ENCODE measurements around the gene KIF25. TPM values are rescaled to one million over a fixed set of nuclear protein-coding genes. Genes with fewer than 3 reads are reported as not detected.

The KIF25 gene
- total and polyA plus RNA-seq, 4 donors: 0.72 to 0.79 TPM; not detected in 2

DNA sequence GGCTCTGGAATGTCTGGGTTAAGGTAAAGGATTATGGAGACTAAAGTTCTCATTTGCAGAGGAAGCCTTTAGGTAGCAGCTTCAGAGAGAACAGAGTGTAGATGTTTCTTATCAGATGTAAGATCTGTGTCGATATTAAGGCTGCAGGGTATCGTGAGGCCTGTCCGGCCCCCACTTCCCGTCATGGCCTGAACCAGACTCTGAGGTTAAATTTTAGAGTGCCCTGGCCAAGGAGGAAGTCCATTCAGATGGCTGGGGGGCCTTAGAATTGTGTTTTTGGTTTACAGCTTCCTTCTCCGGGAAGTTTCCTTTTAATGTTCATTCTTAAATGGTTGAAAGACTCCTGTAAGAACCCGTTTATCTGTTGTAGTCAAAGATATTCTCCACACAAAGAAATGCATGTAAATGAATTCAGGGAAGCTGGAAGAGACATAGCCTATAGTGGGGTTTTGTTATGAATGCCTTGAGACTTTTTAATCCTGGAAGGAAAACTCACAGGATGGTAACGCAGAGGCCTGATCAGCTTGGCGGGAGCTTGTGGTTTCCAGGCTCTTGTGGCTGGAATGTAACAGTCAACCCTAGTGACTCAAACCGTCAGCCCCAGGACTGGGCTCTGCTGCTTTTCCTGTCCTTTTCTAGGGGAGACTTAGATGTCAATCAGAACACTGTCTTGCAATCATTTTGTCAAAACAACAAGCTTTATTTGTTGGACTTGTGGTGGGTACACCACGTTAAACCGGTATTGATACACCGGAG, 34.7 kb downstream of the KIF25 start:
- Histone ChIP-seq H3K36me3 (ENCODE audit: control insufficient read depth in 1 of 2, insufficient read depth in 2 of 2, low read length in 1 of 2) (no peaks in the 10 kb centered on the region), H3K4me3 (ENCODE audit: low read length in 2 of 2) (no peak overlapping the region), H3K27me3 (ENCODE audit: control insufficient read depth in 1 of 2, insufficient read depth in 2 of 2, low read length in 1 of 2) (no peaks in the 10 kb centered on the region), H3K27ac (ENCODE audit: low read depth in 1 of 2, low read length in 2 of 2) (no peak overlapping the region), H3K4me1 (ENCODE audit: control insufficient read depth in 1 of 2, insufficient read depth in 2 of 2, low read length in 2 of 2) (no peaks in the 10 kb centered on the region), H3K9me3 (ENCODE audit: control insufficient read depth, low read length) (no peaks in the 10 kb centered on the region)
- ATAC-seq (ENCODE audit: low FRiP score) (peak; percentile 53), DNase-seq (no peak)
- intact Hi-C loops (cut with DNase I): no loop called here
- WGBS, 2 donors: 73 to 74% methylated on average over 12 of the region's 12 CpGs

DNA sequence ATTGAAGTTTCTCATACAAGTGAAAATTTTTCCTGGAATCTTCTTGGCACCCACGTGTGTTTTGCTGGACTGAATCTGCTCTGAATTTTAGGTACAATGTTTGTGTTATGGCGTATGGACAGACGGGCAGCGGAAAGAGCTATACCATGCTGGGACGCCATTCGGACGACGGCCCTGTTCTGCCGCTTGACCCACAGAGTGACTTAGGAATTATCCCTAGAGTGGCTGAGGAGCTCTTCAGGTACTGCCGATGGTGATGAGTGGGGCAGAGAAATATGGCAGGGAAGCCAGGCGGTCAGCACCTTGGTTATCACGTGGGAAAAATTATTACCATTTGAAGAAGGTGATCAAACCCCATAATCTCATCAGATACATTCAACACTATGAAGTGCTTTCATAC, 36.3 kb downstream of the KIF25 start:
- Histone ChIP-seq H3K36me3 (ENCODE audit: control insufficient read depth in 1 of 2, insufficient read depth in 2 of 2, low read length in 1 of 2) (no peaks in the 10 kb centered on the region), H3K4me3 (ENCODE audit: low read length in 2 of 2) (no peak overlapping the region), H3K9me3 (ENCODE audit: control insufficient read depth, low read length) (peaks cover 2% of the 10 kb centered on the region), H3K27ac (ENCODE audit: low read depth in 1 of 2, low read length in 2 of 2) (no peak overlapping the region), H3K27me3 (ENCODE audit: control insufficient read depth in 1 of 2, insufficient read depth in 2 of 2, low read length in 1 of 2) (no peaks in the 10 kb centered on the region), H3K4me1 (ENCODE audit: control insufficient read depth in 1 of 2, insufficient read depth in 2 of 2, low read length in 2 of 2) (no peaks in the 10 kb centered on the region)
- intact Hi-C loops (cut with DNase I): no loop called here
- ATAC-seq (ENCODE audit: low FRiP score) (no peak), DNase-seq (no peak)
- 92 to 93% methylated on average over 12 of the region's 12 CpGs for WGBS, 2 donors

DNA sequence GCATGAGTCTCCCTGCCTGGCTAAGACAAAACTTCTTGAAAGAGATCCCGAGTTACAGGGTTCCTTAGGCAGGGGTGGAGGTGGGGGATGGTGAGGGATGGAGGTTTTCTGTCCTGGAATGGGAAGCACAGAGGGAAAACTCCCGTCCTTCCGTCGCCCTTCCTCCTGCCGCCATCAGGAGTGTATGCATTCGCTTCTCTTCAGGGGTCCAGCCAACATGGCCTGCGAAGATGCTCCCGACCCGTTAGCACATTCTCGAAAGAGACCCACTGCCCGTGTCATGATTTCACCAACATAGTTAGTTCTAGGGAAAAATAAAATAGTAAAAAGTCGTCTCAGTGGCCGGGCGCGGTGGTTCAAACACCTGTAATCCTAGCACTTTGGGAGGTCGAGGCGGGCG, 37.1 kb downstream of the KIF25 start:
- Histone ChIP-seq H3K4me3 (ENCODE audit: low read length in 2 of 2) (no peak overlapping the region), H3K36me3 (ENCODE audit: control insufficient read depth in 1 of 2, insufficient read depth in 2 of 2, low read length in 1 of 2) (no peaks in the 10 kb centered on the region), H3K27ac (ENCODE audit: low read depth in 1 of 2, low read length in 2 of 2) (no peak overlapping the region), H3K4me1 (ENCODE audit: control insufficient read depth in 1 of 2, insufficient read depth in 2 of 2, low read length in 2 of 2) (no peaks in the 10 kb centered on the region), H3K27me3 (ENCODE audit: control insufficient read depth in 1 of 2, insufficient read depth in 2 of 2, low read length in 1 of 2) (no peaks in the 10 kb centered on the region), H3K9me3 (ENCODE audit: control insufficient read depth, low read length) (peaks cover 4% of the 10 kb centered on the region)
- WGBS, 2 donors: 93 to 94% methylated on average over 18 of the region's 18 CpGs
- intact Hi-C loops (cut with DNase I): no loop called here
- no peak for ATAC-seq (ENCODE audit: low FRiP score)
- no peak for DNase-seq

DNA sequence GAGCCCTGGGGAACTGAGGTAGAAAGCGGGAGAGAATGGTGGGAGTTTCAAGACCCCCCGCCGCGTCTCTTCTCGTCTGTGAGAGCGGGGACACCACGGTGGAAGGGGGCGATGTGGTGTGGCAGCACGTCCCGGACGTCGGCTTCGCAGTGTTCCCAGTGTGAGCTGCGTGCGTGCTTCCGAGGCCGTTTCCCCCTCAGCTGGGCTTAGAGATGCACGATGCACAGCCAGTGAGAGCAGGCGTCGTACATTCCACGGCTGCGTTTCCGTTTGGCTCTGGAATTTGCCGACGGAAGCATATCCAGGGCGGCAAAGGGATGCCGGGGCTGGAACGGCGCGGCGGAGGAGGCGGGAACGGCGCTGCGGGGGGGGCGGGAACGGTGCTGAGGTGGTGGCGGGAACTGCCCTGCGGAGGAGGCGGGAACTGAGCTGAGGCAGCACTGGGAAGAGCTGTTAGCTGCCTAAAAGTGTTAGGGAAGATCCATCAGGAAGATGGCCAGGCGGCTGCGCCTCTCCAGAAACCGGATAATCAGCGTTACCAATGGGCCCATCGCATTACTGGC, 37.7 kb downstream of the KIF25 start:
- intact Hi-C loops (cut with DNase I): no loop called here
- Histone ChIP-seq H3K4me3 (ENCODE audit: low read length in 2 of 2) (peak overlapping the region in 1 of 2 donors; percentile 18), H3K9me3 (ENCODE audit: control insufficient read depth, low read length) (peaks cover 7% of the 10 kb centered on the region), H3K36me3 (ENCODE audit: control insufficient read depth in 1 of 2, insufficient read depth in 2 of 2, low read length in 1 of 2) (no peaks in the 10 kb centered on the region), H3K4me1 (ENCODE audit: control insufficient read depth in 1 of 2, insufficient read depth in 2 of 2, low read length in 2 of 2) (no peaks in the 10 kb centered on the region), H3K27ac (ENCODE audit: low read depth in 1 of 2, low read length in 2 of 2) (no peak overlapping the region), H3K27me3 (ENCODE audit: control insufficient read depth in 1 of 2, insufficient read depth in 2 of 2, low read length in 1 of 2) (no peaks in the 10 kb centered on the region)
- peak; percentile 82 to 86 for DNase-seq
- WGBS, 2 donors: 8 to 26% methylated on average over 37 to 45 of the region's 45 CpGs
- peak; percentile 39 for ATAC-seq (ENCODE audit: low FRiP score)

DNA sequence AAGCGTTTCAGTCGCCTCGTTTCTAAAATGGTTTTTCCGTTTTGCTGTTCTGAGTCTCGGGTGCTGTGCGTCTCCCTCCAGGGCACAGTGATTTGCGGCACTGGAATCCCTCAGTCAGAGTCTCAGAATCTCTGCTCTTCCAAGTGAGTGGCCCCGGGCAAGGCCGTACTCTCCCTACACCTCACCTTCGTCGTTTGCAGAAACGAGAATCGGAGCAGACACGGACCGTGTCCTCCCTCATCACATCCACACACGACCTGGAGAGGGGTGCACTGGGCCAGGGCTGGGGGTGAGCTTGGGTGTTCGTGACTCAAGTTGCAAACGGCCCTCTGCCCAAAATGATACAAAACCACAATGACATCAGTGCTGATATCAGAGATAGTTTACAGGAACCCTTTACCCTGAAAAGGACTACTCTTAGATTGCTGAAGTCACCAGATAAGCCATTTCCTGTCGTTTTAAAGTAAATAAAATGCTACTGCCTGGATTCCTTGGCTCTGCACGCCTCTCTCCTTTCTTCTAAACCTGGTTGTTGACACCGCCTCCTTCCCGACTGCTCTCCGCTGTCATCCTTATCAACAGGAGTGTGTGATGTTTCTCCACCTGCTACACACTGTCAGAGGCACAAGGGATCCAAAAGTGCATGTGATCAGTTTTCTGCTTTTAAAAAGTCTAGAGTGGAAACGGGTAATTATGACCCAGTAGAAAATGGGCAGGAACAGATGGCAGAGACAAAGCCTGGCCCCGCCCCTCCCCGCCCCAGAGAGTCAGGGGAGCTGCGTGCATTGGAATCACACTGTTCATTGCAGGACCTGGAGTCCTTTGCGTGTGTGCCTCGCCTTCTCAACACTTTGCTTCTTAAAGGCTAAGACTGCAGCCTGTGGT, 38.4 kb downstream of the KIF25 start:
- H3K4me1 ChIP-seq (ENCODE audit: control insufficient read depth in 1 of 2, insufficient read depth in 2 of 2, low read length in 2 of 2): no peaks in the 10 kb centered on the region
- DNase-seq: no peak
- peak overlapping the region in 1 of 2 donors; percentile 18 for H3K4me3 ChIP-seq (ENCODE audit: low read length in 2 of 2)
- peaks cover 9% of the 10 kb centered on the region for H3K9me3 ChIP-seq (ENCODE audit: control insufficient read depth, low read length)
- no peak overlapping the region for H3K27ac ChIP-seq (ENCODE audit: low read depth in 1 of 2, low read length in 2 of 2)
- no peaks in the 10 kb centered on the region for H3K36me3 ChIP-seq (ENCODE audit: control insufficient read depth in 1 of 2, insufficient read depth in 2 of 2, low read length in 1 of 2)
- intact Hi-C loops (cut with DNase I): no loop called here
- WGBS, 2 donors: 32 to 43% methylated on average over 29 of the region's 29 CpGs
- H3K27me3 ChIP-seq (ENCODE audit: control insufficient read depth in 1 of 2, insufficient read depth in 2 of 2, low read length in 1 of 2): no peaks in the 10 kb centered on the region
- no peak for ATAC-seq (ENCODE audit: low FRiP score)

DNA sequence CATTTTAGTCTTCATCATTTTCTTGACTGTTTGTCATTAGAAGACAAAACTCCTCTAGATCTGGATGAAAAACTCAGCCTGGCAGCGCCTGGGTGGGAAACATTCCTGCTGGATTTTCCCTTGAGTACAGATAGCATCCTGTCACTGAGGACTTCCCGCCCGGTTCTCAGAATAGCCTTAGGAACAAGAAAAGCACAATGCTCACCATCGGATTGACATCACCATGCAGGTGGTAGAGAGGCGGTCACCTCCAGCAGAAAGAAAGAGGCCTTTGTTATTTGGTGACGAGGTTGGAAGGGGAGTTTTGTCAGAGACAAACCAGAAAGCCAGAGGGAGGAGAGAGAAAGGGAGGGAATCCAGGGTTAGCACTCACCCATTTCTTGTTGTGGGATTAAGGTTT, 39.8 kb downstream of the KIF25 start:
- Histone ChIP-seq H3K36me3 (ENCODE audit: control insufficient read depth in 1 of 2, insufficient read depth in 2 of 2, low read length in 1 of 2) (no peaks in the 10 kb centered on the region), H3K27ac (ENCODE audit: low read depth in 1 of 2, low read length in 2 of 2) (no peak overlapping the region), H3K9me3 (ENCODE audit: control insufficient read depth, low read length) (peaks cover 11% of the 10 kb centered on the region), H3K4me3 (ENCODE audit: low read length in 2 of 2) (no peak overlapping the region), H3K4me1 (ENCODE audit: control insufficient read depth in 1 of 2, insufficient read depth in 2 of 2, low read length in 2 of 2) (no peaks in the 10 kb centered on the region), H3K27me3 (ENCODE audit: control insufficient read depth in 1 of 2, insufficient read depth in 2 of 2, low read length in 1 of 2) (no peaks in the 10 kb centered on the region)
- ATAC-seq (ENCODE audit: low FRiP score) (no peak), DNase-seq (no peak)
- intact Hi-C loops (cut with DNase I): no loop called here
- 84 to 89% methylated on average over 6 of the region's 6 CpGs for WGBS, 2 donors

DNA sequence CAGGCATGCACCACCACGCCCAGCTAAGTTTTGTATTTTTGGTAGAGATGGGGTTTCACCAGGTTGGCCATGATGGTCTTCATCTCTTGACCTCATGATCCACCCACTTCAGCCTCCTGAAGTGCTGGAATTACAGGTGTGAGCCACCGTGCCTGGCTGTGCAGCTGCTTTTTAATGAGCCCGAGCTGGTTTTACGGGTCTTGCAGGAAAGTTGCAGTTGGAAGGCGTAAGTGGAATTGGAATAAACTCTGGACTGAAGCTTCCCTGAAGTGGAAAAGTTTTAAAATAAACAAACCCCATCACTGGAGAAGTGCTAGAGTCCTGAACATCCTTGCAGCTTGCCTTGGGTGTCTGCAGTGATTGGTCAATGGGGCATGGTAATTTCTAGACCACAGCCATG, 40.4 kb downstream of the KIF25 start:
- intact Hi-C loops (cut with DNase I): no loop called here
- Histone ChIP-seq H3K9me3 (ENCODE audit: control insufficient read depth, low read length) (peaks cover 11% of the 10 kb centered on the region), H3K27me3 (ENCODE audit: control insufficient read depth in 1 of 2, insufficient read depth in 2 of 2, low read length in 1 of 2) (no peaks in the 10 kb centered on the region), H3K27ac (ENCODE audit: low read depth in 1 of 2, low read length in 2 of 2) (no peak overlapping the region), H3K36me3 (ENCODE audit: control insufficient read depth in 1 of 2, insufficient read depth in 2 of 2, low read length in 1 of 2) (no peaks in the 10 kb centered on the region), H3K4me3 (ENCODE audit: low read length in 2 of 2) (no peak overlapping the region), H3K4me1 (ENCODE audit: control insufficient read depth in 1 of 2, insufficient read depth in 2 of 2, low read length in 2 of 2) (no peaks in the 10 kb centered on the region)
- ATAC-seq (ENCODE audit: low FRiP score) (no peak), DNase-seq (no peak)
- WGBS, 2 donors: 93 to 94% methylated on average over 5 of the region's 5 CpGs

DNA sequence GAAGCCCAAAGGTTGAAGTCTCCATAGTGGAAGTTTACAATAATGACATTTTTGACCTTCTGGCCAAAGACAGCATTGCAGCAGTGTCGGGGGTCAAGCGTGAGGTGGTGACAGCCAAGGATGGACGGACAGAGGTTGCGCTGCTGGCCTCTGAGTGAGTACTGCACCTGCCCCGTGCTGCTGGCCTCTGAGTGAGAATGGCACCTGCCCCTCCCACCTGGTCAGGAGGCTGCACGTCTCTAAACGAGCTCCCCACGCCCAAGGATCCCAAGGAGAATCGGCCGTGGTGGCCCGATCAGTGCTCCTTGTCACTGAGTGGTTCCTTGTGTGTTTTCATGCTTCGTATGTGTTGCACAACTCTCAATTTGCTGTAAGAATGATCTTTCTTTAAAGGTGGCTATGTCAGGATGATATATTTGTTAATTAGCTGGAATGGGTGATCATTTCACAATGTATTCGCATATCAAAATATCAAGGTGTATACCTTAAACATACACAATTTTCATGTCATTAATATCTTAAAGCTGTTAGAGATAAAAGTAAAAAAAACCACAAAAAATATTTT, 41.2 kb downstream of the KIF25 start:
- intact Hi-C loops (cut with DNase I): no loop called here
- H3K9me3 ChIP-seq (ENCODE audit: control insufficient read depth, low read length): peaks cover 11% of the 10 kb centered on the region
- H3K36me3 ChIP-seq (ENCODE audit: control insufficient read depth in 1 of 2, insufficient read depth in 2 of 2, low read length in 1 of 2): no peaks in the 10 kb centered on the region
- no peaks in the 10 kb centered on the region for H3K4me1 ChIP-seq (ENCODE audit: control insufficient read depth in 1 of 2, insufficient read depth in 2 of 2, low read length in 2 of 2)
- no peaks in the 10 kb centered on the region for H3K27me3 ChIP-seq (ENCODE audit: control insufficient read depth in 1 of 2, insufficient read depth in 2 of 2, low read length in 1 of 2)
- DNase-seq (no peak), ATAC-seq (ENCODE audit: low FRiP score) (no peak)
- no peak overlapping the region for H3K4me3 ChIP-seq (ENCODE audit: low read length in 2 of 2)
- 94 to 96% methylated on average over 13 of the region's 13 CpGs for WGBS, 2 donors
- no peak overlapping the region for H3K27ac ChIP-seq (ENCODE audit: low read depth in 1 of 2, low read length in 2 of 2)
